K562 (cell line): Measurements from ENCODE around the gene SUCNR1. TPM values are rescaled to one million over a fixed set of nuclear protein-coding genes. Genes with fewer than 3 reads are reported as not detected.

Experiments used
- ATAC-seq: fragments of 200-7000 bp; cut with Tn5 transposase; 3 replicates; pipeline ENCODE4 v1.9.1; 2020; ENCODE audit warnings: moderate library complexity
- BruUV-seq: library from RNA; stranded (reverse); fragments of 400-500 nt; replicated peaks from 2 replicates; lab custom pipeline; 2021; lab: Mats Ljungman, UMichigan
- CTCF ChIA-PET: fragments of 300-600 bp; formaldehyde crosslinking; extraction: SDS; loops from one replicate; lab custom pipeline; 2021; ENCODE audit warnings: low intra/inter-chr PET ratio; lab: Yijun Ruan, JAX
- POLR2A ChIA-PET: fragments of 300-600, 350-650 bp; sonication (Branson Sonifier 250); formaldehyde crosslinking; extraction: SDS; loops from one replicate; lab custom pipeline; 2021; ENCODE audit warnings: antibody characterized with exemption, inconsistent platforms; lab: Yijun Ruan, JAX
- DNase-seq, 4 experiments: peaks; one replicate each; pipeline versions ENCODE4 v3.0.0 to v3.0.0-alpha.2; 2011 to 2018; ENCODE audit warnings: low spot score in 3 of 4, mixed read lengths in 3 of 4; ENCODE audit errors: extremely low read depth in 1 of 4
- FAIRE-seq: peaks from 2 replicates; lab custom pipeline; 2011; peaks lifted over from hg19 to GRCh38; lab: Jason Lieb, UNC
- H2AFZ ChIP-seq: 2 replicates; pipeline ENCODE4 v1.6.0; 2011; ENCODE audit warnings: low read depth, low read length, control low read depth, inconsistent platforms
- H3K27ac ChIP-seq: fragments of 200-600 bp; 3 replicates; pipeline ENCODE4 v1.8.0; 2011; ENCODE audit warnings: low read depth, mild to moderate bottlenecking, control low read depth, inconsistent platforms, low read length, moderate library complexity, mixed read lengths; ENCODE audit errors: extremely low read depth
- H3K27me3 ChIP-seq, 2 experiments: fragments of 300-600 bp in 1 of 2; 2 replicates in 1 of 2; 3 replicates in 1 of 2; pipeline versions ENCODE4 v1.6.0 to v1.8.0; 2011; ENCODE audit warnings: inconsistent platforms in 2 of 2, low read length in 2 of 2, mild to moderate bottlenecking in 1 of 2, mixed read lengths in 1 of 2, moderate library complexity in 1 of 2; ENCODE audit not compliant: control insufficient read depth in 2 of 2, insufficient read depth in 2 of 2
- H3K36me3 ChIP-seq: fragments of 300-600 bp; 3 replicates; pipeline ENCODE4 v1.8.0; 2011; ENCODE audit warnings: mild to moderate bottlenecking, low read length, inconsistent platforms; ENCODE audit not compliant: control insufficient read depth, insufficient read depth
- H3K4me1 ChIP-seq, 2 experiments: fragments of 200-600 bp in 1 of 2; replicated peaks in 1 of 2; 2 replicates in 1 of 2; 3 replicates in 1 of 2; pipeline versions ENCODE4 v1.5.1 to v1.8.0; 2011; ENCODE audit warnings: inconsistent platforms in 2 of 2, low read length in 2 of 2, mild to moderate bottlenecking in 1 of 2, mixed read lengths in 1 of 2, moderate library complexity in 1 of 2; ENCODE audit not compliant: control insufficient read depth in 2 of 2, insufficient read depth in 2 of 2
- H3K4me2 ChIP-seq: 2 replicates; pipeline ENCODE4 v1.6.1; 2011; ENCODE audit warnings: low read length, control low read depth, inconsistent platforms, mixed read lengths; ENCODE audit not compliant: insufficient read depth
- H3K4me3 ChIP-seq: fragments of 200-600 bp; sonication (generic), shearing (Covaris generic); 2 replicates; pipeline ENCODE4 v1.5.1; 2016; ENCODE audit warnings: control low read depth, inconsistent platforms
- H3K79me2 ChIP-seq: fragments of 200-600 bp; 3 replicates; pipeline ENCODE4 v1.8.0; 2011; ENCODE audit warnings: low read length, inconsistent platforms; ENCODE audit not compliant: control insufficient read depth, insufficient read depth
- H3K9ac ChIP-seq, 2 experiments: 2 replicates each; pipeline versions ENCODE4 v1.6.0 to v1.6.1; 2011; ENCODE audit warnings: low read depth in 2 of 2, low read length in 2 of 2, control low read depth in 1 of 2, inconsistent platforms in 1 of 2, mild to moderate bottlenecking in 1 of 2, mixed read lengths in 1 of 2; ENCODE audit not compliant: insufficient read depth in 1 of 2
- H3K9me1 ChIP-seq: one replicate; pipeline ENCODE4 v1.6.0; 2011; ENCODE audit warnings: inconsistent platforms, mild to moderate bottlenecking, low read length, moderate library complexity; ENCODE audit not compliant: control insufficient read depth, insufficient read depth
- H3K9me3 ChIP-seq: replicated peaks from 2 replicates; pipeline ENCODE4 v1.5.1; 2011; ENCODE audit warnings: low read depth, low read length, inconsistent platforms; ENCODE audit not compliant: control insufficient read depth, insufficient read depth
- H4K20me1 ChIP-seq: replicated peaks from 2 replicates; pipeline ENCODE4 v1.6.1; 2011; ENCODE audit warnings: low read length, inconsistent platforms, mixed read lengths; ENCODE audit not compliant: control insufficient read depth, insufficient read depth
- BDP1 ChIP-seq: IDR thresholded peaks from 3 replicates; pipeline ENCODE4 v1.6.1; 2011; ENCODE audit not compliant: insufficient read length, insufficient read depth
- EHMT2 ChIP-seq: fragments of 450-650 bp; IDR thresholded peaks from 2 replicates; pipeline ENCODE4 v1.6.1; 2018; ENCODE audit warnings: antibody characterized with exemption
- GTF2A2 ChIP-seq: IDR thresholded peaks from 2 replicates; pipeline ENCODE4 v1.6.1; 2016; ENCODE audit warnings: mild to moderate bottlenecking, missing genetic modification characterization, missing compliant biosample characterization
- KAT8 ChIP-seq: fragments of 450-650 bp; IDR thresholded peaks from 2 replicates; pipeline ENCODE4 v1.6.1; 2016; ENCODE audit warnings: low read depth, mild to moderate bottlenecking
- MECOM ChIP-seq: fragments of 250-450 bp; sonication (Bioruptor Pico); IDR thresholded peaks from 2 replicates; pipeline ENCODE4 v1.8.0; 2022; ENCODE audit warnings: inconsistent platforms
- MEF2D ChIP-seq: conservative IDR thresholded peaks from 2 replicates; pipeline ENCODE4 v1.6.1; 2016; ENCODE audit warnings: low read depth, missing genetic modification characterization, missing compliant biosample characterization
- NUFIP1 ChIP-seq: fragments of 450-650 bp; IDR thresholded peaks from 2 replicates; pipeline ENCODE4 v1.6.1; 2018; ENCODE audit not compliant: partially characterized antibody
- PCBP1 ChIP-seq: fragments of 200-400 bp; formaldehyde crosslinking; IDR thresholded peaks from 2 replicates; pipeline ENCODE4 v1.6.1; 2018; ENCODE audit warnings: mild to moderate bottlenecking, low read depth, low read length; ENCODE audit not compliant: poor library complexity, severe bottlenecking
- PHB ChIP-seq: fragments of 250-450 bp; sonication (Bioruptor Pico); IDR thresholded peaks from 2 replicates; pipeline ENCODE4 v1.5.0; 2021
- POLR2H ChIP-seq: IDR thresholded peaks from 2 replicates; pipeline ENCODE4 v1.6.1; 2016; ENCODE audit warnings: missing genetic modification characterization, low read depth, mild to moderate bottlenecking, control low read depth, missing compliant biosample characterization, moderate library complexity
- ZBTB26 ChIP-seq: fragments of 450-650 bp; formaldehyde crosslinking; IDR thresholded peaks from 2 replicates; pipeline ENCODE4 v1.4.0; 2022; ENCODE audit warnings: missing genetic modification characterization
- WGBS: fragments of 100-300 bp; shearing (Covaris generic); methylation state at CpG from one replicate; pipeline ENCODE4 v1.1.6; 2016; ENCODE audit warnings: low coverage, mixed read lengths; ENCODE audit not compliant: insufficient coverage; ENCODE audit errors: missing lambda C conversion rate; 5-methylcytosine and 5-hydroxymethylcytosine counted together
- in situ Hi-C: fragments of 300-500 bp; cut with MboI; formaldehyde crosslinking; loops from 4 replicates; pipeline ENCODE4 v1.15.0; 2018; ENCODE audit warnings: inconsistent platforms, mixed read lengths
- intact Hi-C: fragments of 100-400 bp; cut with micrococcal nuclease; formaldehyde crosslinking; loops from 2 replicates; pipeline ENCODE4 v1.14.2; 2022
- polyA plus RNA-seq, 8 experiments: library from polyadenylated mRNA; depleted of rRNA in 4 of 8; stranded (reverse) in 5 of 8; unstranded in 3 of 8; fragments of >200 nt; fragmentation: Nextera tagmentation in 2 of 8; fragmentation: Illumina TruSeq in 1 of 8; extraction: Ambion mirVana in 2 of 8; extraction: Trizol in 1 of 8; gene quantifications; 2 replicates each; pipeline versions ENCODE4 v1.2.1 to v1.2.3, GENCODE V29; 2011 to 2014; ENCODE audit warnings: inconsistent platforms in 1 of 8, missing spikeins in 1 of 8
- total RNA-seq, 7 experiments: library from RNA; depleted of rRNA in 6 of 7; stranded (reverse); fragments of >200 nt in 6 of 7; fragmentation: Illumina TruSeq in 2 of 7; extraction: Trizol in 2 of 7; gene quantifications; 2 replicates each; pipeline versions ENCODE4 v1.2.1 to v1.2.3, GENCODE V29; 2011 to 2021; ENCODE audit warnings: low replicate concordance in 1 of 7
- TF ChIP-seq, protein P1 (sequence below): sonication (generic); IDR thresholded peaks from 2 replicates; pipeline ENCODE4 v1.6.1; 2016

SUCNR1 gene
- total and polyA plus RNA-seq, 9 of the 15 experiments (the other 6 are each of a cell fraction or from before 2014, with no cell fraction given) = 0.04 to 0.54 (median 0.13) TPM

DNA sequence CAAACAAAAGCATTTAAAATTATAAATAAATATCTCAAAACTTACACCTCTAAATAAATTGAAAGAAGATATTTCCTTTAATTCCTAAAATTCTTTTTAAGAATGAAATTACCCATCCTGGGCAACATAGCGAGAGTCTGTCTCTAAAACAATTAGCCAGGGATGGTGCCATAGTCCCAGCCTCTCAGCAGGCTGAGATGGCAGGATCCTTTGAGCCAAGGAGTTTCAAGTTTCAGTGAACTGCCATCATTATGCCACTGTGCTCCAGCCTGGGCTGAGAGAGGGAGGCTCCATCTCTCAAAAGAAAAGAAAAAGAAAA, 34.2 kb upstream of the SUCNR1 start:
- intact Hi-C loops = loop anchor here (1.0 to 5.0 kb wide), 5 partner anchors 79 to 670 kb away; no protein-coding TSS in a partner anchor
- in situ Hi-C loops = loop anchor here (25.0 kb wide), 1 partner anchor 602 kb away; no protein-coding TSS in a partner anchor
- FAIRE-seq = no peak
- Histone ChIP-seq H3K4me3 (no peak overlapping the region), H3K9ac (no peak overlapping the region), H3K9me1 (no peaks in the 10 kb centered on the region), H3K9me3 (no peaks in the 10 kb centered on the region), H3K4me1 (peaks cover 0 to 16% of the 10 kb centered on the region in 2 experiments; a peak in 3 of 5 replicates), H3K4me2 (no peak overlapping the region), H4K20me1 (no peaks in the 10 kb centered on the region), H3K79me2 (no peaks in the 10 kb centered on the region), H3K27me3 (no peaks in the 10 kb centered on the region), H3K27ac (no peak overlapping the region), H3K36me3 (no peaks in the 10 kb centered on the region), H2AFZ (no peak overlapping the region)
- TF ChIP-seq BDP1 (no peak), EHMT2 (no peak), KAT8 (no peak), GTF2A2 (tag) (no peak), MECOM (CRISPR knock-in tag) (no peak), PHB (no peak), NUFIP1 (no peak), MEF2D (no peak), PCBP1 (no peak), POLR2H (tag) (no peak), ZBTB26 (no peak)
- TF ChIP-seq, protein P1, sequence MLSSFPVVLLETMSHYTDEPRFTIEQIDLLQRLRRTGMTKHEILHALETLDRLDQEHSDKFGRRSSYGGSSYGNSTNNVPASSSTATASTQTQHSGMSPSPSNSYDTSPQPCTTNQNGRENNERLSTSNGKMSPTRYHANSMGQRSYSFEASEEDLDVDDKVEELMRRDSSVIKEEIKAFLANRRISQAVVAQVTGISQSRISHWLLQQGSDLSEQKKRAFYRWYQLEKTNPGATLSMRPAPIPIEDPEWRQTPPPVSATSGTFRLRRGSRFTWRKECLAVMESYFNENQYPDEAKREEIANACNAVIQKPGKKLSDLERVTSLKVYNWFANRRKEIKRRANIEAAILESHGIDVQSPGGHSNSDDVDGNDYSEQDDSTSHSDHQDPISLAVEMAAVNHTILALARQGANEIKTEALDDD = no peak
- BruUV-seq = no TSS peak
- 27% methylated on average over 1 of the region's 1 CpG for WGBS
- POLR2A ChIA-PET = interaction anchor here (1.1 kb wide), 1 partner anchor 407 kb away, joined by 3 read pairs; no protein-coding TSS in a partner anchor
- CTCF ChIA-PET = interaction anchor here (0.6 to 3.9 kb wide), 5 partner anchors 77 to 675 kb away, joined by 3 to 32 read pairs (median 3); no protein-coding TSS in a partner anchor
- no peak for ATAC-seq
- no peak for DNase-seq
